ENCODE results near the gene COL7A1.

COL7A1 gene

GRCh38 chr3:48619541-48620524 is 24.7 kb upstream of the COL7A1 start:
- Histone ChIP-seq H3K36me3 (ENCODE audit: control insufficient read depth in 2 of 2, insufficient read depth in 2 of 2, low read length in 2 of 2) (no peaks in the 10 kb centered on the region), H3K9me3 (ENCODE audit: control insufficient read depth in 2 of 2, low read length in 2 of 2) (peaks cover 0 to 6% of the 10 kb centered on the region in 2 donors), H3K27ac (ENCODE audit: low read length) (no peak overlapping the region), H3K27me3 (ENCODE audit: control insufficient read depth in 1 of 2, insufficient read depth in 2 of 2, low read length in 2 of 2) (no peaks in the 10 kb centered on the region), H3K4me1 (ENCODE audit: control insufficient read depth, insufficient read depth, low read length) (no peaks in the 10 kb centered on the region), H3K9ac (ENCODE audit: low read length in 2 of 2) (no peak overlapping the region), H3K4me3 (ENCODE audit: low read length in 2 of 2) (no peak overlapping the region)

GRCh38 chr3:48617559-48617958 is 22.4 kb upstream of the COL7A1 start:
- peaks cover 0 to 6% of the 10 kb centered on the region in 2 donors for H3K9me3 ChIP-seq (ENCODE audit: control insufficient read depth in 2 of 2, low read length in 2 of 2)
- no peak overlapping the region for H3K27ac ChIP-seq (ENCODE audit: low read length)
- no peaks in the 10 kb centered on the region for H3K36me3 ChIP-seq (ENCODE audit: control insufficient read depth in 2 of 2, insufficient read depth in 2 of 2, low read length in 2 of 2)
- no peaks in the 10 kb centered on the region for H3K27me3 ChIP-seq (ENCODE audit: control insufficient read depth in 1 of 2, insufficient read depth in 2 of 2, low read length in 2 of 2)
- no peak overlapping the region for H3K4me3 ChIP-seq (ENCODE audit: low read length in 2 of 2)
- no peak overlapping the region for H3K9ac ChIP-seq (ENCODE audit: low read length in 2 of 2)
- no peaks in the 10 kb centered on the region for H3K4me1 ChIP-seq (ENCODE audit: control insufficient read depth, insufficient read depth, low read length)

GRCh38 chr3:48614044-48614443 is 18.9 kb upstream of the COL7A1 start:
- H3K36me3 ChIP-seq (ENCODE audit: control insufficient read depth in 2 of 2, insufficient read depth in 2 of 2, low read length in 2 of 2) = no peaks in the 10 kb centered on the region
- no peak overlapping the region for H3K4me3 ChIP-seq (ENCODE audit: low read length in 2 of 2)
- H3K9me3 ChIP-seq (ENCODE audit: control insufficient read depth in 2 of 2, low read length in 2 of 2) = peaks cover 0 to 6% of the 10 kb centered on the region in 2 donors
- H3K4me1 ChIP-seq (ENCODE audit: control insufficient read depth, insufficient read depth, low read length) = peaks cover 3% of the 10 kb centered on the region
- H3K9ac ChIP-seq (ENCODE audit: low read length in 2 of 2) = no peak overlapping the region
- no peaks in the 10 kb centered on the region for H3K27me3 ChIP-seq (ENCODE audit: control insufficient read depth in 1 of 2, insufficient read depth in 2 of 2, low read length in 2 of 2)
- H3K27ac ChIP-seq (ENCODE audit: low read length) = no peak overlapping the region

GRCh38 chr3:48612309-48612708 is 17.2 kb upstream of the COL7A1 start:
- Histone ChIP-seq H3K4me1 (ENCODE audit: control insufficient read depth, insufficient read depth, low read length) (peaks cover 16% of the 10 kb centered on the region), H3K9me3 (ENCODE audit: control insufficient read depth in 2 of 2, low read length in 2 of 2) (peaks cover 0 to 4% of the 10 kb centered on the region in 2 donors), H3K27ac (ENCODE audit: low read length) (no peak overlapping the region), H3K27me3 (ENCODE audit: control insufficient read depth in 1 of 2, insufficient read depth in 2 of 2, low read length in 2 of 2) (no peaks in the 10 kb centered on the region), H3K36me3 (ENCODE audit: control insufficient read depth in 2 of 2, insufficient read depth in 2 of 2, low read length in 2 of 2) (no peaks in the 10 kb centered on the region), H3K9ac (ENCODE audit: low read length in 2 of 2) (no peak overlapping the region), H3K4me3 (ENCODE audit: low read length in 2 of 2) (no peak overlapping the region)

- Histone ChIP-seq H3K4me1 (ENCODE audit: control insufficient read depth, insufficient read depth, low read length) (peaks cover 19% of the 10 kb centered on the region), H3K27me3 (ENCODE audit: control insufficient read depth in 1 of 2, insufficient read depth in 2 of 2, low read length in 2 of 2) (no peaks in the 10 kb centered on the region)
These were observed 14.2 kb upstream of the COL7A1 start, which contains the start of gene UQCRC1 for GRCh38 chr3:48609088-48610005. TSS of gene UQCRC1 (minus strand) at chr3:48609646. CDS start at chr3:48609620, 26 bp downstream.

GRCh38 chr3:48607519-48607918 is 12.4 kb upstream of the COL7A1 start:
- no peak overlapping the region for H3K9ac ChIP-seq (ENCODE audit: low read length in 2 of 2)
- peaks cover 31 to 34% of the 10 kb centered on the region in 2 donors for H3K36me3 ChIP-seq (ENCODE audit: control insufficient read depth in 2 of 2, insufficient read depth in 2 of 2, low read length in 2 of 2)
- H3K4me3 ChIP-seq (ENCODE audit: low read length in 2 of 2) = no peak overlapping the region
- H3K9me3 ChIP-seq (ENCODE audit: control insufficient read depth in 2 of 2, low read length in 2 of 2) = no peaks in the 10 kb centered on the region
- H3K27me3 ChIP-seq (ENCODE audit: control insufficient read depth in 1 of 2, insufficient read depth in 2 of 2, low read length in 2 of 2) = no peaks in the 10 kb centered on the region
- no peak overlapping the region for H3K27ac ChIP-seq (ENCODE audit: low read length)
- H3K4me1 ChIP-seq (ENCODE audit: control insufficient read depth, insufficient read depth, low read length) = peaks cover 19% of the 10 kb centered on the region

More at GRCh38 chr3:48609088-48610005, 14.2 kb upstream of the COL7A1 start, which contains the start of gene UQCRC1:
- peak within 1 kb of the TSS; percentile 82 for H3K27ac ChIP-seq (ENCODE audit: low read length)
- H3K9ac ChIP-seq (ENCODE audit: low read length in 2 of 2) = peak within 1 kb of the TSS; percentile 80 to 96
- no peaks in the 10 kb centered on the region for H3K9me3 ChIP-seq (ENCODE audit: control insufficient read depth in 2 of 2, low read length in 2 of 2)
- peaks cover 13 to 16% of the 10 kb centered on the region in 2 donors for H3K36me3 ChIP-seq (ENCODE audit: control insufficient read depth in 2 of 2, insufficient read depth in 2 of 2, low read length in 2 of 2)
- H3K4me3 ChIP-seq (ENCODE audit: low read length in 2 of 2) = peak within 1 kb of the TSS; percentile 87 to 99

GRCh38 chr3:48601622-48601994 is 6.5 kb upstream of the COL7A1 start:
- Histone ChIP-seq H3K9ac (ENCODE audit: low read length in 2 of 2) (no peak overlapping the region), H3K4me3 (ENCODE audit: low read length in 2 of 2) (no peak overlapping the region), H3K9me3 (ENCODE audit: control insufficient read depth in 2 of 2, low read length in 2 of 2) (no peaks in the 10 kb centered on the region), H3K36me3 (ENCODE audit: control insufficient read depth in 2 of 2, insufficient read depth in 2 of 2, low read length in 2 of 2) (peaks cover 60 to 64% of the 10 kb centered on the region in 2 donors), H3K27me3 (ENCODE audit: control insufficient read depth in 1 of 2, insufficient read depth in 2 of 2, low read length in 2 of 2) (no peaks in the 10 kb centered on the region), H3K4me1 (ENCODE audit: control insufficient read depth, insufficient read depth, low read length) (peaks cover 44% of the 10 kb centered on the region), H3K27ac (ENCODE audit: low read length) (peak overlapping the region; percentile 31)

- Histone ChIP-seq H3K4me3 (ENCODE audit: low read length in 2 of 2) (no peak overlapping the region), H3K27ac (ENCODE audit: low read length) (peak overlapping the region; percentile 31), H3K9me3 (ENCODE audit: control insufficient read depth in 2 of 2, low read length in 2 of 2) (no peaks in the 10 kb centered on the region), H3K27me3 (ENCODE audit: control insufficient read depth in 1 of 2, insufficient read depth in 2 of 2, low read length in 2 of 2) (no peaks in the 10 kb centered on the region), H3K4me1 (ENCODE audit: control insufficient read depth, insufficient read depth, low read length) (peaks cover 50% of the 10 kb centered on the region), H3K36me3 (ENCODE audit: control insufficient read depth in 2 of 2, insufficient read depth in 2 of 2, low read length in 2 of 2) (peaks cover 60 to 64% of the 10 kb centered on the region in 2 donors), H3K9ac (ENCODE audit: low read length in 2 of 2) (no peak overlapping the region)
These were observed 5.8 kb upstream of the COL7A1 start for GRCh38 chr3:48600711-48601621.

- H3K27me3 ChIP-seq (ENCODE audit: control insufficient read depth in 1 of 2, insufficient read depth in 2 of 2, low read length in 2 of 2) = no peaks in the 10 kb centered on the region
- peaks cover 58% of the 10 kb centered on the region for H3K4me1 ChIP-seq (ENCODE audit: control insufficient read depth, insufficient read depth, low read length)
- H3K27ac ChIP-seq (ENCODE audit: low read length) = peak overlapping the region; percentile 94
- H3K36me3 ChIP-seq (ENCODE audit: control insufficient read depth in 2 of 2, insufficient read depth in 2 of 2, low read length in 2 of 2) = peaks cover 51 to 52% of the 10 kb centered on the region in 2 donors
- H3K9me3 ChIP-seq (ENCODE audit: control insufficient read depth in 2 of 2, low read length in 2 of 2) = no peaks in the 10 kb centered on the region
- peak overlapping the region in 1 of 2 donors; percentile 66 for H3K9ac ChIP-seq (ENCODE audit: low read length in 2 of 2)
- H3K4me3 ChIP-seq (ENCODE audit: low read length in 2 of 2) = peak overlapping the region in 1 of 2 donors; percentile 20
These were observed 4.6 kb upstream of the COL7A1 start for GRCh38 chr3:48599509-48600285.
